HG03135 (cell line): ENCODE data around the gene FER1L5.
"Not testable (repeated sequence)": the region's sequence is repeated elsewhere in the genome, so short reads cannot be mapped to it uniquely, and the experiment has no call there.

ENCODE experiments used
- ATAC-seq: cut with Tn5 transposase; IDR thresholded peaks from one replicate; pipeline ENCODE4 v1.9.1; 2021; ENCODE audit warnings: mild to moderate bottlenecking, moderate library complexity; ENCODE audit not compliant: unreplicated experiment

The FER1L5 gene

DNA sequence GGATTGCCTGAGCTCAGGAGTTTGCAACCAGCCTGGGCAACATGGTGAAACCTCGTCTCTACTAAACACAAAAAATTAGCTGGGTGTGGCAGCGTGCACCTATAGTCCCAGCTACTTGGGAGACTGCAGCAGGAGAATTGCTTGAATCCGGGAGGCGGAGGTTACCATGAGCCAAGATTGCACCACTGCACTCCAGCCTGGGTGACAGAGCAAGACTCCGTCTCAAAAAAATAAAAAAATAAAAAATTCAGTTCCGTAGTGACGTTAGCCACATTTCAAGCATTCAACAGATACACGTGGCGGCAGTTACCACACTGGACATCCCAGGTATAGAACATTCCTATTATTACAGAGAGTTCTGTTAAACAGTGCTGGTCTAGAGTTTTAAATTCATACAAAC lies 8.9 kb upstream of the FER1L5 start:
- no peak for ATAC-seq

DNA sequence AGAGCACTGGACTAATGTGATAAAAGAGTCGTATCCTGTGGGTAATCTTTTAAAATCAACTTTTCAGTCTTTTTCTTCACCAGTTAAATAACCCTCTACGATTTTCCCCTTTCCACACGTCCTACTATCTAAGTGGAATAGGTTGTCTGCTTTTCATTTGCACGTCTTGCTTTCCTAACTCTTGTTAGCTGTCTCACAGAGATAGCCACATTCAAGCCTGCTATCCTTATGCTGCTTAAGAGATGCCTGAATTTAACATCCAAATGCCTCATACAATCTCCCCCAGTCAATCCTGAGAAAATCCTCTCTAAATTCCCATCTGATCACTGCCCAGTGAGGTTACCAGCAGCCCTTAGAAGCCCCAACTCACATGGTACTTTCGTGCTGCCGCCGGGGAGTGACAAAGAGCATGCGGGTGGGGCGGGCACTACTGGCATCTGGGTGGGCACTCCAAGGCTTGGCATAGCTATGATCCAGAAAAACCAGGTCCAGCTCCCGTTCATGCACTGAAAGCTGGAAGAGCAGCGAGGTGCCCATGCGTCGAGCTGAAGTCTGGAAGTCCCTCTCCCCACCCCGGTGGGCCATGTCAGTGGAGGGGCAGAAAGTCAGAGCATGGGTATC lies 5.9 kb upstream of the FER1L5 start:
- ATAC-seq = no peak

DNA sequence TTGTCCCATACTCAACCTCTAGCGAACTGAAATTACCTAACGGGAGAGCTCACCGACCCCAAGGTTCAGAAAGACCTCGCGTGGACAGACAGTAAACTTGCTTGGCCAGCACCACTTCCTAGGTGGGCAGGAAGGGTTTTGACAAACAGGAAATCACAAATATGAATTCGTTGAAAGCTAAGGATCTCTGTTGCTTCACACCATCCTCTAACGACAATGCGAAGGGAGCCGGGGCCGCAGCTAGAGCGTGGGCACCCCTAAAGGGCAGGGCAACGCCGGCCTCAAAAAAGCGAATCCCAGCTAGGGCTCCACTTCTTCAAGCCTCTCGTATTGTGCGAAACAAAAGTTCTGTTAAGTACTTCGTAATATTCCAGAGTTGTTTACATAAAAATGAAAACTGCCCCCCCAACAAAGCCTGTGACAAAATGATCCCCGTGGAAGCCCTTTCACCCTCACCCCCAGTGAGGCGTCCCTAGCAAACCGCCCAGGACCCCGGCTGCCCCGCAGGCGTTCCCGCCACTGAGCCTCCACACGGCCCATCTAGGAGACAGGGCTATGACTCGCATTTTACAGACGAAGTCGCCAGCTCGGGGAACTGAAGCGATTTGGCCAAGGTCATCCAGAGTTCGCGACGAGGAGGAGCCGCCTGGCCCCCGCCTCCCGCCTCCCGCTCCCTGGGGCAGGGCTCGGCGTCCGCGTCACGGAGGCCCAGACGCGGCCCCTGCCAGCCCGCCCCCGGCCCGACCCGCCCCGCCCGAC lies 5.0 kb upstream of the FER1L5 start:
- ATAC-seq = peak; percentile 77

DNA sequence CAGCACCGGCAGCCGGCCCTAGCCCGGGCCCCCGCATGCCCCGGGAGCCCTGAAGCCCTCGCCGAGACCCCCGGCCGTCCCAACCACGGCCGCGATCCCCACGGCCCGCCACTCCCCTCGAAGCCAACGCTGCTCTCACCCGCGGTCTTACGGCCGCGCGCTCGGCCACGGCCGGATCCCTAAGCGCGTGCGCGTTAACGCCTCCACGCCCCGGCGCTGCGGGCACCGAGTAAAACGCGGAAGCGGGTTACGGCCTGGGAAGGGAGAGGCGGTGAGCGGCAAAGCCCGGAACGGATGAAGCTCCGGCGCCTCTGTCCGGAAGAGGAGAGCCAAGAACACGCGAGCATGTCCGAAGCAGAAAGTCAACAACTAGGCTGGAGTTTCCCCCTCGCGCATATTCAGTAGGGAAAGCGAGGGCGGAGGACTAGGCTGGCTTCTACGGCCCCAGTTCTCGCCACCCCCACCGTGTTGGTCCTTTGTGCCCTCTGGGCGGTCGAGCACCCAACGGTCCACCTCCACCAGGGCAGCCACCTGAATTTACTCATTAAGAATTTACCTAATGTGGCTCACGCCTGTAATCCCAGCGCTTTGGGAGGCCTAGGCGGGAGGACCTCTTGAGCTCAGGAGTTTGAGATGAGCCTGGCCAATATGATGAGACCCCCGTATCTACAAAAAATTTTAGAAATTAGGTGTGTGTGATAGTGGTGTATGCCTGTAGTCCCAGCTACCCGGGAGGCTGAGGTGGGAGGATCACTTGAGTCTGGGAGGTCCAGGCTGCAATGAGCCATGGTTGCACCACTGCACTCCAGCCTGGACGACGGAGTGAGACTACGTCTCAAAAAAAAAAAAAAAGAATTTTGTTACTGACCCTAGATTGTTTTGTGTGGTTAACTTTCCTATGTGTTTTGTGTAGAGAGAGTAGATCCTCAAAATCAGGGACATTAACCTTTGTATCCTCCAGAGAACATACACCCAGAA lies 4.1 kb upstream of the FER1L5 start, which contains the start of gene KANSL3:
TSS of gene KANSL3 (minus strand) at position 169 of the 978 bp plus-strand sequence. CDS start 1,177 bp downstream, outside the sequence.
- peak; percentile 67 for ATAC-seq

DNA sequence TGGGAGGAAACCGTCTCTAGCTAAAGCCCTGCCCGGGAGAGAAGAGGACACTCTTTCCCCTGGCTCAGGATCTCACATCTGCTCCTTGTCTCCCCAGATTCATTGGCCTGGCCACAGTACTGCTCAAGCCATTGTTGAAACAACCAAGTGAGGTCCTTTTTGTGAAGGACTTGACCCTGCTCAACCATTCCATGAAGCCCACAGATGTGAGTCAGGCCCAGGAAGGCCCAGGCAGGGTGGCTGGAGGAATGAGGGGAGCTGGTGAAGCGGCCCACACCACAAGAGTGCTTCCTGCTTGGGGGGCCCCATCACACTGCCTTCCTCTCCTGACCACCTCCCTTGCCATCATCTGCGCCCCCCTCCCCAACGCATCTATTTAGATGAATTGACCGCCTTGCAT lies 5.1 kb downstream of the FER1L5 start:
- ATAC-seq = no peak

DNA sequence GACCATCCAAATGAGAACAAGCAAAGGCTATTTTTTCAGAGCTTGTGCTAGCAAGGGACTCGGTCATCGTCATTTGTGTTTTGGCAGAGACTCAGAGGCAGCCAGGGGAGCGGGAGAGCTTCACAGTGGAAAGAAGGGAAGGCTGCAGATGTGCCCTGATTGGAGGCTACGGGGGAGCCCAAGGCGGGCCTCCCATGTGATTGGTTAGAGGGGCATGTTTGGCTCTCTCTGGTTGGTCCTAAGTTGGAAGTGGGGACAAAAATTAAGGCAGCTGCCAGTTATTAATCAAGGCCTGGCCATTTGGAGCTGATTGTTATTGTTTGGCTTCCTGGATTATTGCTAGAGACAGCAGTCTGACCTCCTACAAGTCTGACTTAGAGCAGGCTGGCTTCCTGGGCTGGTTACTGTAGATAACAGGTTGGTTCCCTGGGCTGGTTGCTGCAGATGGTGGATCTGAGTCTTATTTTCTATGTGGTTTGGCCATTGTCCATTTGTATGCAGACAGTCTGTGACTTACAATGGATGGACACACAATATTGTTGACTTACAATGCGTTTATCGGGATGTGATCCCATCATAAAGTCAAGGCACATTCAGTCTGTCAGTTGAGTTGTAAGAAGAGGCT lies 5.9 kb downstream of the FER1L5 start:
- ATAC-seq = no peak

DNA sequence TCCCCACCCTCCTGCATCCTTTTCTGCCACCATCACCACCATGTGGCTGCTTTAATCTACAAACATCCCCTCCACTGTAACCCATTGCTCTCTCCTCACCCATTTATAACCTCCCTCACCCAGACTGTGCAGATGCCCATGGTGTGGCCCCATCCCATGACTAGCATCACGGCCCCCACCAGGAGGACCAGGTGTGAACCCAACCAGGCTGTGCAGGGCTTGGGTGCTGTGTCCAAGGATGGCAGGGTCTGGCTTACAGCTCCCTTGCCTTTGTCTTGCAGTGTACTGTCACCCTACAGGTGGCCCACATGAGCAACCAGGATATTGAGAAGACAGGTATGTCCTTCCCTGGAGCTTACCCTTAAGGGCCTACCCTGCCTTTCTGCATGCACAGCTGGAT lies 6.8 kb downstream of the FER1L5 start:
- no peak for ATAC-seq

DNA sequence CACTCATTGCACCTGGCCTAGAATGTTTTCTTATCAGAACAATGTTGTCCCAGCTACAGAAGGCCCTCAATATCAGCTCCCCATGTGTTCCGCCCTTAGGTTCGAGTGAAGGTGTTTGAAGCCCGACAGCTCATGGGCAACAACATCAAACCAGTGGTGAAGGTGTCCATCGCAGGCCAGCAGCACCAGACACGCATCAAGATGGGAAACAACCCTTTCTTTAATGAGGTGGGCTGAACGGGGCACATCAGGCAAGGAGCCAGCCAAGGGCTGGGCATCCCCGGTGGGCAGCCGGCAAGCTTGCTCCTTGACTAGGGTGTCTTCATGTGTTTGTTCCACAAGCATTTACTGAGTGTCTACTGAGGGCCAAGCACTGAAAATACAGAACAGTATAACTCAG lies 9.2 kb downstream of the FER1L5 start:
- no peak for ATAC-seq

DNA sequence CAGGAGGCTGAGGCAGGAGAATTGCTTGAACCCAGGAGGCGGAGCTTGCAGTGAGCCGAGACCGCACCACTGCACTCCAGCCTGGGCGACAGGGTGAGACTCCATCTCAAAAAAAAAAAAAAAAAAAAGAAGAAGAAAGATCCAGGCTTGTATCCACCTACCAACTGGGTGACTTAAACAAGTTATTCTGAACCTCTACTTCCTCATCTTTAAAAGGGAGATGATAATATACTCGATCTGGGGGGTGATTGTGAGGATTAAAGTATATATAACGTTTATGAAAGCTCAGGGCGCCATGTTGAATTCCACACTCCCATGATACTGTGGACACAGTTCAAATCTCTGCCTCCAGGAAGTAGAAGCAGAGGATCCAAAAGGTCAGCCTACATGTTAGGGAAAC lies 12.2 kb downstream of the FER1L5 start:
- ATAC-seq = not testable (repeated sequence)

DNA sequence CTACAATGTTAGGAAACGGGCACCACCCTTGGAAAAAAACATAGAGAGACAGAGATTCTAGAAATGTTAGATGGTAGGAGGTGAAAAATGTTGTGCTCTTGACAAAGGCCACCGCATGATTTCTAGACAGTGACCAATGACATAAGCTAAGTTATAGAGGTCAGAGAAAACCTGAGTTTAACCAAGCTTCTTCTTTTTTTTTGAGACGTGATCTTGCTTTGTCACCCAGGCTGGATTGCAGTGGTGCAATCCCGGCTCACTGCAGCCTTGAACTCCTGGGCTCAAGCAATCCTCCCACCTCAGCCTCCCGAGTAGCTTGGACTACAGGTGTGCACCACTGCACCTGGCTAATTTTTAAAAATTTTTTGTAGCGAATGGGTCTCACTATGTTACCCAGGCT lies 13.0 kb downstream of the FER1L5 start:
- ATAC-seq = no peak

DNA sequence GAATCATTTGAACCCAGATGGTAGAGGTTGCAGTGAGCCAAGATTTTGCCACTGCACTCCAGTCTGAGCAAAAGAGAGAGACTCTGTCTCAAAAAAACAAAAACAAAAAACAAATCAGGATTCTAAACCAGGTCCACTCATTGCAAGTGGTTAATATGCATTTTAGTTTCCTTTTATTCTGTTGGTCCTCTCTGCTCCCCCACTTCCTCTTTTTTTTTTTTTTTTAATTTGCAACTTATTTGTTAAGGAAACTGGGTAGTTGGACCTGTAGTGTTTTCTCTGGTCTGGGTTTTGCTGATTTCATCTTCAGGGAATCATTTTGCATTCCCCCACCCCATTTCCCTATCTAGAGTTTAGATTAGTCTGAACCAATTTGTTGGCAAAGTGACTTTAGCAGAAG lies 14.0 kb downstream of the FER1L5 start:
- no peak for ATAC-seq

DNA sequence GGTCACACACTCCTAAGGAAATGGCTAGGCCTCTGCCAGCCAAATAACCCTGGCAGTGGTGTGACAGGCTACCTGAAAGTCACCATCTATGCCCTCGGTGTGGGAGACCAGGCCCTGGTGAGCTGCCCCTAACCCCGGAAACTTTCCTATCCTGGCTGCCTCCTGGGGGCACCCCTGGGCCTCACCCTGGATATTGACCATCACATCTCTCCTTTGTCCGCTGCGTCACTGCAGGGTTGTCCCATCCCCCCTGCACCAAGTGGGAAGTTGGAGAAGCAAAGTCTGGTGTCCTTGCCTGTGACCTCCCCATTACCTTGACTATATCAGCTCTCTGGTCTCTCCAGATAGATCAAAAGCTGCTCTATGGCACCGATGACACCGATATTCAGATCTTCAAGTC lies 18.8 kb downstream of the FER1L5 start:
- ATAC-seq = no peak

DNA sequence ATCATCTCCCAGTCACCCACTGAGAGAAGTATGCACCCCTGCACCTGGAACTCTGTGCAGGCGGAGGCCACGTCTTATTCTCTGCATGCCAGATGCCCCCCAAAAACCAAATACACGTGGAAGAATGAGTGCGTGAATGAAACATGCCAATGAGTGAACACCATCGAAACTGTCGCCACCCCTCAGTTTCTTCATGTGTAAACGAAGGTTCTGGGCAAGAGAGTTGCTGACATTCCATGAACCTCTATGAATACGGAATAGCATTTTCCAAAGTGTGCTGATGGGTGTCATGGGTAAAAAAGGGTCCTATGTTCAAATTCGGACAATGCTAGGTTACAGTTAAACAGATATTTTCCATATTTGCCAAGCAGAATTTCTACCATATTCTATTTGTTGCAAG lies 19.8 kb downstream of the FER1L5 start:
- ATAC-seq = no peak

DNA sequence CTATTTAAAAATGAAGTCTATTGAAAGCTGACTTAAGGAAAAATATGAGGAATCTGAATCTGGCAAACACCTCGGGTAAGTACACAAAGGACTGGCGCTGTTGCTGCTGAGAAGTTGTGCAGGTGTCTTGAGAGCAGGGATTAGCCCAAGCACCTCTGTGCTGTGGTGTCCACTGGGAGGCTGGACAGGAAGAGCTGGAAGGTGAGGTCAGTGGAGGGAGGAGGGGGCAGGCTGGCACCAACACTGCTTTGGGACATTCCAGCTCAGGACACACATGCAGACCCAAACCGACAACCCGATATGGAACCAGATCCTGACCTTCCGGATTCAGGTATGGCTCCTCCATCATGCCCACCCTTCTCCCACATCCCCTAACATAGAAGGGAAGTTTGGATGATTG lies 20.6 kb downstream of the FER1L5 start:
- ATAC-seq = no peak

DNA sequence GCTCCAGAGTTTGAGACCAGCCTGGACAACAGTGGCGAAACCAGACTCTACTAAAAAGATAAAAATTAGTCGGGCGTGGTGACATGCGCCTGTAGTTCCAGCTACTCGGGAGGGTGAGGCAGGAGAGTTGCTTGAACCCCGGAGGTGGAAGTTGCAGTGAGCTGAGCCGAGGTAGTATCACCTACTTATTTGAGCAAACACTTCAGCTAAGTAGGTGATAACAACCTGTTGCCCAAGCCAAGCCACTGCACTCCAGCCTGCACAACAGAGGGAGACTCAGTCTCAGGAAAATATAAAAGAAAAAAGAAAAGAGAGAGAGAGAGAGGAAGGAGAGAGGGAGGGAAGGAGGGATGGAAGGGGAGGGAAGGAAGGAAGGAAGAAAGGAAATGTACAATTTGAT lies 21.3 kb downstream of the FER1L5 start:
- no peak for ATAC-seq

DNA sequence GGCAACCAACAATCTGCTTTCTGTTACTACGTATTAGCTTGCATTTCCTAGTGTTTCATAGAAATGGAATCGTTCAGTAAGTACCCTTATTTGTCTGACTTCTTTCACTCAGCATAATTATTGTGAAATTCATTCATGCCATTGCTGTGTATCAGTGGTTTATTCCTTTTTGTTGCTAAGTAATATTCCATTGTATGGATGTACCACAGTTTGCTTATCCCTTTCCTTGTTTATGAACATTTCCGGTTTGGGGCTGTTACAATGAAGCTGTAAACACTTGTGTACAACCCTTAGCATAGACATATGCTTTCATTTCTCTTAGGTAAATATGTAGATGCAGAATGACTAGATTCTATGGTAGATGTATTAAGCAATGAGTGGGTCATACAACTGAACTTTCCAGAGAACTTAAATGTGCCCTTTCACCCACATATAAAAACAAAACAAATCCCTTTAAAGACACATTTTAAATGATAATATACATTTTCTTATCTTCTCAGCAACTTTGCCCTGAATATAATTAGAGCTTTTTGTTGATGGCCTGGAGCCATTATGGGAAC lies 21.9 kb downstream of the FER1L5 start:
- no peak for ATAC-seq

DNA sequence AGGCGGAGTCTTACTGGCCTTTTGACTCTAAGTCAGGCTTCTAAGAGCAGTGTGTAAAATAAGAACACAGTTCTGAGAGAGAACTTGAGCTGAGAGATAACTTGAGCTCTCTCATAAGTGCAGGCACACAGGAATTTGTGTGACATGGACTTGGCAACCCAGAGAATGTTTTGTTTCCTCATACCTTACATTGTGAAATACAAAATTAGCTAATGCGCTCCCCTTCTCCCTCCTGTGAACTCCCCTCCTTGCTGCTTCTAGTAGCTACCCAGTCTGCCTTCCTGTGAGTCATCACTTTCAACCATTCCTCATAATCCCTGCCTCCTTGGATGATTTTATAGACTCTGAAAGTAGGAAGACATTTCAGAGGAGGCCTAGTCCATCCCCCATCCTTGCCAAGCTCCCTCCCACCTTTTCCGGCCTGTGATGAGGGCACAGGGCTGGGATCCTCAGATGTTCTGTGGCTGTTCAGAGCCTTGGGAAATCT lies 22.6 kb downstream of the FER1L5 start:
- no peak for ATAC-seq

DNA sequence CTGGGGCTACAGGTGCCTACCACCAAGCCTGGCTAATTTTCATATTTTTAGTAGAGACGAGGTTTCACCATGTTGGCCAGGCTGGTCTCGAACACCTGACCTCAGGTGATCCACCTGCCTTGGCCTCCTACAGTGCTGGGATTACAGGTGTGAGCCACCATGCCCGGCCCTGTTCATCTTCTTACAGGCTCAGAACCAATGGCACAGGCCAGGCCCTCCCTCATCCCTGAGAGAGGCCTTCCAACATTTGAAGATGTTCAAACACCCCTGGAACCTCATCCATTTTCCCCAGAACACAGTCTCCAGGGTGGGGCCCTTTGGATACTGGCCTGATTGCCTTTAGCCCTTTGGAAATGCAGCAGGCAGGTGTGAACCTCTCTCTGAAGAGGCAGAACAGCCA lies 23.2 kb downstream of the FER1L5 start:
- not testable (repeated sequence) for ATAC-seq

DNA sequence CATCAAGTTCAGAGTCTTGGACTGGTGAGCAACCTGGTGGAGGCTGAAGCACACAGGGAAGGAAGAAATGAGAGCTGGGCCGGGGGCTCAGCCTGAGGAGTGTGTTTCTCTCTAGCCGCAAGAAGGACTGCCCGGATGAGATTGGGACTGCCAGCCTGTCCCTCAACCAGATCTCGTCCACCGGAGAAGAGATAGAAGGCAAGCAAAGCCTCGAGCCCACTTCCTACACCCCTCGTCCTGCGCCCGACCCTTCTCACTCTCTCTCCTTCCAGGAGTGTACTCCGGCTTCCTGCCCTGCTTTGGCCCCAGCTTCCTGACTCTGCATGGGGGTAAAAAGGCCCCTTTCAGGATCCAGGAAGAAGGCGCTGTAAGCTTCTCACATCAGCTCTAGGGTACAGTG lies 26.2 kb downstream of the FER1L5 start:
- ATAC-seq = no peak

DNA sequence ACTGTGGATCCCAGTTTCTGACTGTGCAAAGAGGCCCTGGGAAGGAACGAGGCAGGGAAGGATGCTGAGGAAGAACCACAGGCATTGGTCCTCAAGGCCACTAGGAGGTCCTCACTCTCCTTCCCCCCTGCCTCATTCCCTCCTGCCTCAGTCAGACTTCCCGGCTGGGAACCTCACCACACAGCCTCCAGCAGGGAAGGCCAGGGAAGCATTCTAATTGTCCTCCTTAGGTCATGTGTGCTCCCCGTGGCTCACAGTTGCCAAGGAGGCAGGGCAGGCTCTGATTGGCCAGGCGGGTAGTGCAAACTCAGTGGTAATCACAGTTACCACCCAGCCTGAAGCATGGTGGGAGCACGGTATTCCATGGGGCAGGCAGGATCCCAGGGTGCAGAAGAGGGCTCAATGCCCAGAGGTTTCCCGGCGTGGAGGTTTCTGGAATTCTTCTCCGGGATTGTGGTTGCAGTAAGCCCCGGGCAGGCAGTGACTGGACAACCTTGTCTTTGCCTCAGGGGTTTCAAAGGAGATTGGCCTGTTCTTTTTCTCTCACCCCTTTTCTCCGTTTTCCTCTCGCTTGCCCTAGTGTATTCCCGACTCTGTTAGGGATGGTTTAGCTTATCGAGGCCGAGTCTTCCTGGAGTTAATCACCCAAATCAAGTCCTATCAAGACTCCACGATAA lies 27.1 kb downstream of the FER1L5 start:
- ATAC-seq = no peak
